Sigmoid colon (tissue), 4 donors: ENCODE results near the gene TMEM51.

ENCODE experiments used
- CTCF ChIP-seq, 4 experiments: fragments of 450-650 bp in 3 of 4; fragments of 200-600 bp in 1 of 4; IDR thresholded peaks; one replicate each; pipeline ENCODE4 v1.5.1; 2016 to 2019; ENCODE audit warnings: antibody characterized with exemption in 4 of 4, mild to moderate bottlenecking in 3 of 4, moderate library complexity in 2 of 4
- EP300 ChIP-seq, 4 donors: sonication (generic); formaldehyde crosslinking; IDR thresholded peaks; one replicate each; pipeline ENCODE4 v1.6.1; 2017; ENCODE audit warnings: antibody characterized with exemption in 4 of 4
- POLR2A ChIP-seq, 2 donors: fragments of 450-650 bp; IDR thresholded peaks; one replicate each; pipeline ENCODE4 v1.6.1; 2016; ENCODE audit warnings: antibody characterized with exemption in 2 of 2, mild to moderate bottlenecking in 2 of 2, moderate library complexity in 2 of 2
- POLR2AphosphoS5 ChIP-seq, 4 donors: sonication (generic); formaldehyde crosslinking; IDR thresholded peaks; one replicate each; pipeline ENCODE4 v1.6.1; 2017; ENCODE audit warnings: antibody characterized with exemption in 4 of 4

- TF ChIP-seq CTCF (IDR thresholded peaks at IDR 0.05) (no peak), POLR2A (IDR thresholded peaks at IDR 0.05) (no peak), EP300 (IDR thresholded peaks at IDR 0.05) (no peak), POLR2AphosphoS5 (IDR thresholded peaks at IDR 0.05) (no peak)
Observed at GRCh38 chr1:15257309-15257708, 103.8 kb downstream of the TMEM51 start.
